GM18505 (cell line): ENCODE measurements around the gene IP6K1.

Experiments used
- ATAC-seq: cut with Tn5 transposase; IDR thresholded peaks from one replicate; pipeline ENCODE4 v1.9.1; 2021; ENCODE audit not compliant: unreplicated experiment
- POLR2A ChIP-seq: IDR thresholded peaks from 4 replicates; pipeline ENCODE4 v1.6.1; 2011; ENCODE audit warnings: borderline replicate concordance; ENCODE audit not compliant: insufficient read depth, insufficient read length; ENCODE audit errors: extremely low read depth

Gene IP6K1

DNA sequence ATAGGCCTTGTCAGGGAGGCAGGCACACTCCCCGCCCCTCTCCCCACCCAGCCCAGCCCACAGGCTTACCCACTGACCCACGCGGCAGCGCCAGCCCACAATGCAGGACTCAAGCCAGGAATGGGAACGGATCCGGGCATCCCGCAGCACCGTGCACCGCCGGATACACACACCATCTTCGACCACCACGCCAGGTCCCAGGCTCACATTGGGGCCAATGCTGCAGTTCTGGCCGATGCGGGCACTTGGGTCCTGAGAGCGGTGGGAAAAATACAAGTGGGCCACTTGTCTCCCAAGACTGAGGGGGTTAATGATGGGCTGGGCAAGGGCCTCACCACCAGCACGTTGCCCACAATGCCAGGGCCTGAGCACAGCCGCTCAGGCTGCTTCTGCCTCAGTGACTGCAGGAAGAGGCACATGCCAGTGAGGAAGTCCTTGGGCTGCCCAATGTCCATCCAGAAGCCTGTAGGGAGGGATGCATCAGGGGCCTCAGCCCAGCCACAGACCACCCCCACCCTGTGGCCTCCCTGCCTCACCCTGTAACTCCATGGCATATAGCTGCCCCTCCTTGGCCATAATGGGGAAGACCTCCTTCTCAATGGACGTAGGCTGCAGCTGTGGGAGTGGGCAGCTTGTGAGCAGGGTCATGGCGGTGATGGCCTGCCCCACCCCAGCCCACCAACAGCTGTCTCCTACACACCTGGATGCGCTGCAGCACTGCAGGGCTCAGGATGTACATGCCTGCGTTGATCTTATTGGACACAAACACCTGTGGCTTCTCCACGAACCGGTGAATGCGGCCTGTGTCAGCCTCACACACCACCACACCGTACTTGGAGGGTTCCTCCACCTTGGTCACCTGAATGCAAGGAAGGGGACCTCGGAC is 64.2 kb downstream of the IP6K1 start:
- TF ChIP-seq POLR2A = no peak
- ATAC-seq = no peak

DNA sequence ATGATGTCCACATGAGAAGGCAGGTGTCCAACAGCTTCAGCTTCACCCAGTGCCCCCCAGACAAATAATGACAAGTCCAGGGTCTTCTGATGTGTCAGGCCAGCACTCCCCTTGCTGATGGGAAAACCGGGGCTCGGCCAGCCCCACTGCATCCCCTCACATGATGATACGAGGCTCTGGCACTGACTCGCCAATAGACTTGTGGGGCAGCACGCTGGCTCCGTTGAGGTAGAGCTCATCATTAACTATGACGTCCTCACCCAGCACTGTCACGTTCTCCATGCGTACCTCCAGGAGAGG is 64.8 kb downstream of the IP6K1 start:
- ATAC-seq = no peak
- no peak for TF ChIP-seq POLR2A

GRCh38 chr3:49720855-49721595 is 65.3 kb downstream of the IP6K1 start:
- TF ChIP-seq POLR2A = no peak
- ATAC-seq = no peak

- peak; percentile 85 for TF ChIP-seq POLR2A
- peak; percentile 36 for ATAC-seq
Observed at GRCh38 chr3:49719214-49719884, 67.0 kb downstream of the IP6K1 start, which contains the start of gene AMIGO3. Gene AMIGO3 (minus strand): TSS chr3:49719684. CDS start chr3:49719465, 219 bp downstream.

GRCh38 chr3:49718858-49719213 is 67.5 kb downstream of the IP6K1 start:
- no peak for TF ChIP-seq POLR2A
- no peak for ATAC-seq

GRCh38 chr3:49717959-49718857 is 68.1 kb downstream of the IP6K1 start:
- ATAC-seq = no peak
- no peak for TF ChIP-seq POLR2A

DNA sequence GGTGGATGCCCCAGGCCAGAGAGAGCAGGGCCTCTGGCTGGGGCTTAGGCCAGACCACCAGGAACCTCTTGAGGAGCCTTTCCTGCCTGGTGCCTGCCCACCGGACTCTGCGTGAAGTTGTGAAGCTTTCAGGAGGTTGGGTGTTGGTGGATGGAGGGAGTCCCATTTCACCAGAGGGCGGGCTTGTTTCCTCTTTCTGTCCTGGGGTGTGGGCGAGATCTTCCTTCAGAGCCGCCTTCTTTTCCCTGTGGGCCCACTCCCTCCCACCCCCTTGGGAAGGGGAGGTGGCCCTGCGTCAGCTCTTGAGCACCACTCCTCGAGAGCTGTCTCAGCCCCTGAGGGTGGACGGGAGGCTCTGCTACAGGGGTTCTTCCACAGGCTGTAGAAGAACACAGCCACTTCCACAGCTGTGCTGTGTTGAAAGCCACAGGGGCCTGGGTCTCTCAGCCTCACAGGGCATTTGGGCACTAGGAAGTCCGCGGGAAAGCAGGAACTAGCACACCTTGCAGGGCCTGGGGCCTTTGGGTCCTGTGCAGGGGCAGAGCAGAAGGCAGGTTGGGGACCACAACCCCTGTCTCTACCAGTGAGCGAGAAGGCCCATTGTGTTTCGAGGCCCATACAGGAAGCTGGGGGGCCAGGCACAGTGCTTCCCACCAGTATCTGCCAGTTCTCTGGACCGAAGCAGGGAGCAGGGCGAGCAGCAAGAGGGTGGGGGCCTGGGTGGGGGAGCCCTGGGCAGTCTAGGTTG is 69.0 kb downstream of the IP6K1 start:
- no peak for TF ChIP-seq POLR2A
- ATAC-seq = no peak

DNA sequence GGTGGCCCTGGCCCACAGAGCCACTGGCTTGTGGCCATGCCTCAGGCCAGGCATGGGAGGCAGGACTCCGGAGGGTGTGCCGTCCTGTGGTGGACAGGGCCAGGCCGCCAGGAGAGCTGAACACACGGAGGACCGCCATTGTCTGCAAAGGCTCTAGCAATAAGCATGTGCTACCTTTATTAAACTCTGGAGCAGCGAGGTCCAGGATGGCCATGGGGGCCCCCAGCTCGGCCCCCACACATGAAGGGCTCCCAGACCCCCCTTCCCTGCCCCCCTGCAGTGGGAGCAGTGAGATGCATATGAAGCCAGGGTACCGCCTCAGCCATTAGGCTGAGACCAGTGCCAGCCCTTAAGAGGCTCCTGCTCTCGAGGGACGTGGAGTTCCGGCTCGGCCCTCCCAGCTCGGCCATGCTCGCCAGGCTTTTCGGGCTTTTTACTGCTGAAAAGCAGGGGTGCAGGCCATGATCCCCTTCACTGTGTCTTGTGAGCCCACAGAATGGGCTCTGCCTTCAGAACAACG is 69.6 kb downstream of the IP6K1 start:
- no peak for ATAC-seq
- TF ChIP-seq POLR2A = no peak

- no peak for ATAC-seq
Observed at GRCh38 chr3:49716169-49716568, 70.2 kb downstream of the IP6K1 start.

DNA sequence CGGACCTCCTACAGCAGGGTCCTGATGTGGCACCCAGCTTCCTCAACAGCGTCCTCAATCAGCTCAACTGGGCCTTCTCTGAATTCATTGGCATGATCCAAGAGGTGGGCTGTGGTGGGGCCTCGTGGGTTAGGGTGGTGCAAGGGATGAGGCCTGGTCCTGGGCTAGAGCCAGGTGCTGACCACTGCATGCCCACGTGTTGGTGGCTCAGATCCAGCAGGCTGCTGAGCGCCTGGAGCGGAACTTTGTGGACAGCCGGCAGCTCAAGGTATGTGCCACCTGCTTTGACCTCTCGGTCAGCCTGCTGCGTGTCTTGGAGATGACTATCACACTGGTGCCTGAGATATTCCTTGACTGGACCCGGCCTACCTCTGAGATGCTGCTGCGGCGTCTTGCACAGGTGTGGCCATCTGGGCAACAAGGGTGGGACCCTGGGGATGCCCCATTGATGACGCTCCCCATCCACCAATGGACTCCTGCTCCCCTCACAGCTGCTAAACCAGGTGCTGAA is 70.7 kb downstream of the IP6K1 start:
- peak; percentile 16 for TF ChIP-seq POLR2A
- no peak for ATAC-seq

More at GRCh38 chr3:49716169-49716568, 70.2 kb downstream of the IP6K1 start:
- no peak for TF ChIP-seq POLR2A

GRCh38 chr3:49714728-49715550 is 71.4 kb downstream of the IP6K1 start:
- ATAC-seq = no peak
- no peak for TF ChIP-seq POLR2A
